Spleen (tissue), 7 donors: ENCODE results near the gene SNAP29.

Experiments
- CTCF ChIP-seq, 11 experiments: fragments of 200-600 bp in 7 of 11; fragments of 450-650 bp in 4 of 11; sonication (generic) in 4 of 11; IDR thresholded peaks in 8 of 11; conservative IDR thresholded peaks in 3 of 11; 1 replicate in 7 of 11; 2 replicates in 4 of 11; pipeline versions ENCODE4 v1.4.0 to v1.8.0; 2016 to 2021; ENCODE audit warnings: antibody characterized with exemption in 11 of 11, inconsistent platforms in 4 of 11, mild to moderate bottlenecking in 1 of 11
- POLR2A ChIP-seq, 3 donors: fragments of 450-650 bp; IDR thresholded peaks; one replicate each; pipeline ENCODE4 v1.5.1; 2017; ENCODE audit warnings: antibody characterized with exemption in 3 of 3, mild to moderate bottlenecking in 1 of 3
- POLR2AphosphoS5 ChIP-seq, 3 donors: sonication (generic); formaldehyde crosslinking; IDR thresholded peaks; one replicate each; pipeline ENCODE4 v1.5.1; 2017; ENCODE audit warnings: antibody characterized with exemption in 3 of 3
- donor health status: DM: no; HTN: no; CAD: no; lungs with moderate emphysema.
- donor health status: DM: no; HTN: no; CAD: no.
- donor health status: DM: no; HTN: no; CAD: no.

- no peak for TF ChIP-seq CTCF (IDR thresholded peaks at IDR 0.05 in 8 of 11, conservative IDR thresholded peaks at IDR 0.05 in 3 of 11)
- TF ChIP-seq POLR2A (IDR thresholded peaks at IDR 0.05), result no peak
- TF ChIP-seq POLR2AphosphoS5 (IDR thresholded peaks at IDR 0.05), result no peak
These were observed 31.2 kb downstream of the SNAP29 start for GRCh38 chr22:20889904-20890540.
